Measurements from ENCODE around the gene SMOC2.

SMOC2 gene

DNA sequence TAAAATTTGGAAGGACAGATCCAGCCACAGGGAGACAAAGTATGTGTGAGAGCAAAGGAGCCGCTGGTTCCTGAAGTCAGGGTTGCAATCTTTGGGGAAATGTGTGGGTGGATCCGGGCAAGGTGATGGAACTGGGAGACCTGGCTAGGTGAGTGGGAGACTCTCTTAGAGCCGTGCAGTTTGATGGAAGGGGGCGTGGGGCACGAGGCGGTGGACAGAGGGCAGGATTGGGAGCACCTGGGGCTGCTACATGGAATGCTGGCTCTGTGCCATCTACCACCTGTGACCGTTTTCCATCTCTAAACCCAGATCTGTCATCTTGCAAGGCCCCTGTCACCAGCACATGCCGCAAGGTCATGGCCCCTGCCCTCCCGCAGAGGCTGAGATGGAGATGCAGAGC is 268.4 kb downstream of the SMOC2 start:
- Histone ChIP-seq H3K36me3 (ENCODE audit: insufficient read depth, low read length) (no peaks in the 10 kb centered on the region), H3K9ac (ENCODE audit: insufficient read length) (no peak overlapping the region), H3K27ac (no peak overlapping the region), H3K4me3 (no peak overlapping the region), H3K9me3 (ENCODE audit: low read depth, low read length) (no peaks in the 10 kb centered on the region)
- TF ChIP-seq EZH2 (IDR thresholded peaks at IDR 0.05) (no peak), FOXP2 (optimal IDR thresholded peaks at IDR 0.05; ENCODE audit: control extremely low read depth, extremely low read length, insufficient read depth) (no peak), POLR2AphosphoS5 (IDR thresholded peaks at IDR 0.05; ENCODE audit: borderline replicate concordance, low read depth, low read length) (no peak)
- DNase-seq (ENCODE audit: low read depth, low spot score), result no peak

DNA sequence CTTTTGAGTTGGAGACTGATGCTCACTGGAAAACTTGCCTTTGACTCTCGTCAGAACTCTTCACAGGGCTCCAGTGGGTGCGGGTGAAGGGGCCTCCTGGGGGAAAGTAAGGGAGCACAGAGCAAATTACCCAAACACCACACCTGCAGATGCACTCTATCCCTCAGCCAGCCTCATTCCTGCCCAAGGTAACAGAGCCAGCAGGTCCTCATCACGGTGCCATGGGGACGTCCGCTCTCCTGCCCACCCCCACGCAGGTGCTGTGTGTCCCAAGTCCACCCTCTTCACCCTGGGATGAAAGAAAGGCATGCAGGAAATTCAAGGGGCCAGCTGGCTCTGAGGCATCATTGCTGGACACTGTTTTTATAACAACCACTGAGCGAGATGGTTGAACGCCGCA is 269.0 kb downstream of the SMOC2 start:
- TF ChIP-seq FOXP2 (optimal IDR thresholded peaks at IDR 0.05; ENCODE audit: control extremely low read depth, extremely low read length, insufficient read depth) (no peak), EZH2 (IDR thresholded peaks at IDR 0.05) (no peak), POLR2AphosphoS5 (IDR thresholded peaks at IDR 0.05; ENCODE audit: borderline replicate concordance, low read depth, low read length) (no peak)
- Histone ChIP-seq H3K27ac (no peak overlapping the region), H3K9me3 (ENCODE audit: low read depth, low read length) (no peaks in the 10 kb centered on the region), H3K36me3 (ENCODE audit: insufficient read depth, low read length) (no peaks in the 10 kb centered on the region), H3K4me3 (no peak overlapping the region), H3K9ac (ENCODE audit: insufficient read length) (no peak overlapping the region)
- DNase-seq (ENCODE audit: low read depth, low spot score), result no peak

DNA sequence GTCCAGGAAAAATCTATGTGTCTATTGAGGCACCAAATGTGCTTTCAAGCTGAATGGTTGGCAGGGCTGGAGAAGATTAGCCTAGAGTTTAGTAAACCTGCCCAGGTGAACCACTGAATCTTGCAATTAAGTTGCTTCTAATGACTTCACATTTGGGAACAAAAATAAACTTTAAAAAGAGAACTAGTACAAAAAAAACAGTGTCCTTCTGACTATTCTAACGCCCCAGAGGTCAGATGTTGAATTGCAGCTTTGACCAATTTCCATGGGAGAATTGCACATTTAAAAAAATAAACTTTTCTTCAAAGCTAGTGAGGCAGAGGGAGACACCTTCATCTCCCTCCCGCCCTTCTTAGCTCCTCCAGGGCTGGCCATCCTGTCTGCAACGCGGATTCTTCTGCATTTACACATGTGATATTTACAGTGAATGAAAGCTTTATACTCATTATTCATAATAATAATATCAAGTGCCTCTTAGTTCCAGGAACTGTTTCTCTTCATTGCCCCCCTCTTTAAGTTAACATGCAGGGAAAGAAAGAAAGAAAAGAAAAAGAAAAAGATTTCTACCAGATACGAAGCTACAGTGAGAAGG is 270.2 kb downstream of the SMOC2 start:
- H3K27ac ChIP-seq, result no peak overlapping the region
- no peak overlapping the region for H3K9ac ChIP-seq (ENCODE audit: insufficient read length)
- no peak for DNase-seq (ENCODE audit: low read depth, low spot score)
- no peaks in the 10 kb centered on the region for H3K9me3 ChIP-seq (ENCODE audit: low read depth, low read length)
- no peak overlapping the region for H3K4me3 ChIP-seq
- TF ChIP-seq POLR2AphosphoS5 (IDR thresholded peaks at IDR 0.05; ENCODE audit: borderline replicate concordance, low read depth, low read length) (no peak), FOXP2 (optimal IDR thresholded peaks at IDR 0.05; ENCODE audit: control extremely low read depth, extremely low read length, insufficient read depth) (no peak), EZH2 (IDR thresholded peaks at IDR 0.05) (no peak)
- no peaks in the 10 kb centered on the region for H3K36me3 ChIP-seq (ENCODE audit: insufficient read depth, low read length)

DNA sequence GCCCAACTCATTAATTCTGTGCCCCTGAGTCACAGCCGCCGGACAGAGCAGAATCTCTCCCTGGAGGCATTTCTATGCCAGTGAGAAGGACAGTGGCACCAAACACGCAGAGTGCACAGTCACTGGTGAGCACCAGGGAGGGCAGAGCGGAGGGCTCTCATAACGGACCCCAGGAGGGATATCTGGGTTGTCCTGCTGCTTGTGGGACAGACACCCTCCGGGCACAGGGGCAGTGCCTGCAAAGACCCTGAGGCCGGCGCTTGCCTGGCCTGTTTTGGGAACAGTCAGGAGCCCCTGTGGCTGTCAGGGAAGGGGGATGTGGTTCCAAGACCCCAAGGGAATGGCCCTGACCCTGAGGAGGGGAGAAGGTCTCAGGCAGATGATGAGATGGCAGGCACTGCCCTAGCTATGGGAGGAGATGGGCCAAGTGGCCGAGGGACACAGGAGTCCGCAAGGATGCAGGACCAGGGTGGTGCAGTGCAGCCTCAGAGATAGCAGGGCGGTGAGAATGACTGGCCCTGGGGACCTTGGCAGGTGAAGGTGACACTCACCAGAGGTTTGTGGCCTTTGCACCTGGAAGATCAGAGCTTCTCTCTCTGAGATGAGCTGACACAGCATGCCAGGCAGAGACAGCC is 270.8 kb downstream of the SMOC2 start:
- H3K9me3 ChIP-seq (ENCODE audit: low read depth, low read length), result no peaks in the 10 kb centered on the region
- no peak overlapping the region for H3K4me3 ChIP-seq
- H3K36me3 ChIP-seq (ENCODE audit: insufficient read depth, low read length), result no peaks in the 10 kb centered on the region
- no peak overlapping the region for H3K27ac ChIP-seq
- H3K9ac ChIP-seq (ENCODE audit: insufficient read length), result no peak overlapping the region
- DNase-seq (ENCODE audit: low read depth, low spot score), result no peak
- TF ChIP-seq FOXP2 (optimal IDR thresholded peaks at IDR 0.05; ENCODE audit: control extremely low read depth, extremely low read length, insufficient read depth), result no peak
- TF ChIP-seq POLR2AphosphoS5 (IDR thresholded peaks at IDR 0.05; ENCODE audit: borderline replicate concordance, low read depth, low read length), result no peak
- TF ChIP-seq EZH2 (IDR thresholded peaks at IDR 0.05), result no peak

DNA sequence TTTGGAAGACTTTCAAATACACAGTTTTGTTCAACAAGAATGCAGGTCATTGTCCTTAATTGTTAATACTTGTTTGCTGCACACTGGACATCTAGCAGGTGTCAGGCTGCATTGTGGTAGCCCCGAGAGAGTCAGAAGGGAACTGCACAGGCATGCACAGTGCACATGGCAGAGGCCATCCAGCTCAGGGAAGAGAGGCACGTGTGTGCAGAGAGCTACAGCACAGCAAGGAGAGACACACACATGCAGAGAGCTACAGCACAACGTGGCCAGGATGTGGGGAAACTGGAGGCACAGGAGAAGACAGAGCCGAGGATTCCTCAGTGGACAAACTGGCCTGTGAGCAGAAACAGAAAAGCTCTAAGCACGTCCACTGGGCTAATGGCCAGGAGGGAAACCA is 272.0 kb downstream of the SMOC2 start:
- TF ChIP-seq EZH2 (IDR thresholded peaks at IDR 0.05), result no peak
- no peak for TF ChIP-seq FOXP2 (optimal IDR thresholded peaks at IDR 0.05; ENCODE audit: control extremely low read depth, extremely low read length, insufficient read depth)
- no peak for TF ChIP-seq POLR2AphosphoS5 (IDR thresholded peaks at IDR 0.05; ENCODE audit: borderline replicate concordance, low read depth, low read length)
- DNase-seq (ENCODE audit: low read depth, low spot score), result no peak

DNA sequence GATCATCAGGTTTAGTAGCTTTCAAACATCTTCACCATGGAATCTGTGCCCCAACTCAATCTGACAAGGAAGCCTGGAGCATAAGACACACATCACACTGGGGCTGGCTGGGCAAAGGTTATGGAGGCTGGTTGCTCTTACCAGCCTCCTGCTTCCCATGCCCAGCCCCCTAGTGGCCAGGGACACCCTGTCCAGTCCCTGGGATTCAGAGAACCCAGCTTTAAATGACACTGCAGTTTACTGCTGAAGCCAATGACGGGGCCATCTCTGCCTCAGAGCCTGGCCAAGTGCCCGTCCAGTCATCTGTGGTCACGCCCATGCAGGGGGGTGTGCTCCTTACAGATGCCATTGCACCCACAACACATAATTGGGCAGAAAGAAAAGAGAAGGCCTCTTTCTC is 272.9 kb downstream of the SMOC2 start:
- Histone ChIP-seq H3K4me3 (no peak overlapping the region), H3K9ac (ENCODE audit: insufficient read length) (no peak overlapping the region), H3K27ac (no peak overlapping the region), H3K9me3 (ENCODE audit: low read depth, low read length) (no peaks in the 10 kb centered on the region), H3K36me3 (ENCODE audit: insufficient read depth, low read length) (no peaks in the 10 kb centered on the region)
- TF ChIP-seq FOXP2 (optimal IDR thresholded peaks at IDR 0.05; ENCODE audit: control extremely low read depth, extremely low read length, insufficient read depth) (no peak), EZH2 (IDR thresholded peaks at IDR 0.05) (no peak), POLR2AphosphoS5 (IDR thresholded peaks at IDR 0.05; ENCODE audit: borderline replicate concordance, low read depth, low read length) (no peak)
- no peak for DNase-seq (ENCODE audit: low read depth, low spot score)

More for the DNA sequence above, 272.0 kb downstream of the SMOC2 start:
- Histone ChIP-seq H3K9ac (ENCODE audit: insufficient read length) (no peak overlapping the region), H3K27ac (no peak overlapping the region), H3K9me3 (ENCODE audit: low read depth, low read length) (no peaks in the 10 kb centered on the region), H3K36me3 (ENCODE audit: insufficient read depth, low read length) (no peaks in the 10 kb centered on the region), H3K4me3 (no peak overlapping the region)

DNA sequence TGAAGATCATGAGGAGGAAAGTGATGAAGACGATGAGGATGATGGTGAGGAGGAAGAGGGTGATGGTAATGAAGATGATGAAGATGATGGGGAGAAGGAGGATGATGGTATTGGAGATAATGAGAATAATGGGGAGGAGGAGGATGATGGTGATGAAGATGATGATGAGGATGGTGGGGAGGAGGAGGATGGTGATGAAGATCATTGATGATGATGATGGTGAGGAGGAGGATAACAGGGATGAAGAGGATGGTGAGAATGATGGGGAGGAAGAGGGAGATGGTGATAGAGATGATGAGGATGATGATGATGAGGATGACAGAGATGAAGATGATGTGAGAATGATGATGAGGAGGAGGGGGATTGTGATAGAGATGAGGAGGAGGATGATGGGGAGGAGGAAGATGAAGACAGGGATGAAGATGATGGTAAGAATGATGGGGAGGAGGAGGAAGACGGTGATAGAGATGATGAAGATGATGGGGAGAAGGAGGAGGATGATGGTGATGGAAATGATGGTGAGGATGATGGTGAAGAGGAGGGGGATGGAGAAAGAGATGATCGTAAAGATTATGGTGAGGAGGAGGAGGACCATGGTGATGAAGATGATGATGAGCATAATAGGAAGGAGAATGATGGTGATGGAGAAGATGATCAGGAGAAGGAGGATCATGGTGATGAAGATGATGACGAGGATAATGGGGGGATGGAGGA is 273.7 kb downstream of the SMOC2 start:
- no peak overlapping the region for H3K9ac ChIP-seq (ENCODE audit: insufficient read length)
- no peak overlapping the region for H3K4me3 ChIP-seq
- H3K27ac ChIP-seq, result no peak overlapping the region
- no peaks in the 10 kb centered on the region for H3K36me3 ChIP-seq (ENCODE audit: insufficient read depth, low read length)
- no peaks in the 10 kb centered on the region for H3K9me3 ChIP-seq (ENCODE audit: low read depth, low read length)
- no peak for DNase-seq (ENCODE audit: low read depth, low spot score)
- TF ChIP-seq EZH2 (IDR thresholded peaks at IDR 0.05) (no peak), POLR2AphosphoS5 (IDR thresholded peaks at IDR 0.05; ENCODE audit: borderline replicate concordance, low read depth, low read length) (no peak), FOXP2 (optimal IDR thresholded peaks at IDR 0.05; ENCODE audit: control extremely low read depth, extremely low read length, insufficient read depth) (no peak)

DNA sequence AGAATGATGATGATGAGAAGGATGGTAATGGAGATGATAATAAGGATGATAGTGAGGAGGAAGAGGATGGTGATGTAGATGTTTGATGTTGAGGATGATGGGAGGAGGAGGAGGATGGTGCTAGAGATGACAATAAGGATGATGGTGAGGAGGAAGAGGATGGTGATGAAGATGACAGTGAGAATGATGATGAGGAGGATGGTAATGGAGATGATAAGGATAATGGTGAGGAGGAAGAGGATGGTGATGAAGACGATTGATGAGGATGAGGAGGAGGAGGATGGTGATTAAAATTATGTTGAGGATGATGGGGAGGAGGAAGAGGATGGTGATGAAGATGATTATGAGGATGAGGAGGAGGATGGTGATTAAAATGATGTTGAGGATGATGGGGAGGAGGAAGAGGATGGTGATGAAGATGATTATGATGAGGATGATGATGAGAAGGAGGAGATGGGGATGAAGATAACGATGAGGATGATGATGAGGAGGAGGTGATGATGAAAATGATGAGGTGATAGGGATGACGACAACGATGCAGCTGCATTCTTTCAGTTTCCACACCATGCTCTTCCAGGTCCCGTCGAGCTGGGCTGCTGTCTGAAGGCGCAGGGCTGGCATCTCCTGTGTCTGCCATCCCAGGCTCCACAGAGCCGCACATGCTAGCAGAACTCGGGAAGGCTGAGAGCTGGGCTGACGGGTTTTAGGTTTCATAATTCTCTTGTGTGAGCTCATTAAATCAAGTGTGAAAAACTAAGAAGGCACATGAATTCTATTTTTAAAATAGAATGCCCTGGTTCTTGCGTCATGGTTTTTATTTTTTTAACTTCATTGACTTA is 274.9 kb downstream of the SMOC2 start:
- TF ChIP-seq POLR2AphosphoS5 (IDR thresholded peaks at IDR 0.05; ENCODE audit: borderline replicate concordance, low read depth, low read length), result no peak
- no peak for TF ChIP-seq FOXP2 (optimal IDR thresholded peaks at IDR 0.05; ENCODE audit: control extremely low read depth, extremely low read length, insufficient read depth)
- TF ChIP-seq EZH2 (IDR thresholded peaks at IDR 0.05), result no peak
- Histone ChIP-seq H3K4me3 (no peak overlapping the region), H3K9me3 (ENCODE audit: low read depth, low read length) (no peaks in the 10 kb centered on the region), H3K9ac (ENCODE audit: insufficient read length) (no peak overlapping the region), H3K36me3 (ENCODE audit: insufficient read depth, low read length) (no peaks in the 10 kb centered on the region), H3K27ac (no peak overlapping the region)
- no peak for DNase-seq (ENCODE audit: low read depth, low spot score)
